BE2C (cell line): ENCODE results near the gene ZNF814.
"Not testable (repeated sequence)": the region's sequence is repeated elsewhere in the genome, so short reads cannot be mapped to it uniquely, and the experiment has no call there.

Source experiments
- DNase-seq: peaks from one replicate; pipeline ENCODE4 v3.0.0-alpha.2; 2020
- H3K27me3 ChIP-seq: fragments of 250-450 bp; sonication (Bioruptor Pico); 2 replicates; pipeline ENCODE4 v1.5.1; 2020; ENCODE audit warnings: mild to moderate bottlenecking
- H3K36me3 ChIP-seq: fragments of 250-450 bp; sonication (Bioruptor Pico); 2 replicates; pipeline ENCODE4 v1.5.1; 2020; ENCODE audit warnings: mild to moderate bottlenecking
- H3K4me1 ChIP-seq: fragments of 250-450 bp; sonication (Bioruptor Pico); 2 replicates; pipeline ENCODE4 v1.5.1; 2020
- H3K4me3 ChIP-seq: 2 replicates; pipeline ENCODE4 v1.5.1; 2011; ENCODE audit warnings: low read depth, low read length
- H3K9me3 ChIP-seq: fragments of 250-450 bp; sonication (Bioruptor Pico); 2 replicates; pipeline ENCODE4 v1.5.1; 2020
- CTCF ChIP-seq: IDR thresholded peaks from 2 replicates; pipeline ENCODE4 v1.5.1; 2012; ENCODE audit warnings: mild to moderate bottlenecking, low read depth, low read length

ZNF814 gene

GRCh38 chr19:57887195-57887941, 1.5 kb downstream of the ZNF814 start:
- no peaks in the 10 kb centered on the region; the same call in none of the 2 replicates for H3K9me3 ChIP-seq
- no peak for TF ChIP-seq CTCF
- DNase-seq: no peak
- H3K4me3 ChIP-seq: peak overlapping the region; percentile 99
- peaks cover 37% of the 10 kb centered on the region for H3K36me3 ChIP-seq
- H3K27me3 ChIP-seq: no peaks in the 10 kb centered on the region
- no peaks in the 10 kb centered on the region for H3K4me1 ChIP-seq

GRCh38 chr19:57886046-57886445, 2.8 kb downstream of the ZNF814 start:
- H3K36me3 ChIP-seq: peaks cover 37% of the 10 kb centered on the region
- no peaks in the 10 kb centered on the region; the same call in none of the 2 replicates for H3K9me3 ChIP-seq
- H3K4me3 ChIP-seq: no peak overlapping the region
- H3K27me3 ChIP-seq: no peaks in the 10 kb centered on the region
- no peaks in the 10 kb centered on the region for H3K4me1 ChIP-seq
- TF ChIP-seq CTCF: no peak
- DNase-seq: no peak

- H3K4me3 ChIP-seq, DNase-seq, H3K27me3 ChIP-seq, H3K4me1 ChIP-seq, H3K9me3 ChIP-seq: not testable (repeated sequence)
- H3K36me3 ChIP-seq: peaks cover 67% of the 10 kb centered on the region
Measured at GRCh38 chr19:57873883-57874799, 14.7 kb downstream of the ZNF814 start.

GRCh38 chr19:57872450-57872849, 16.4 kb downstream of the ZNF814 start:
- no peaks in the 10 kb centered on the region for H3K4me1 ChIP-seq
- peaks cover 1% of the 10 kb centered on the region; the same call in 1 of the 2 replicates for H3K9me3 ChIP-seq
- peaks cover 70% of the 10 kb centered on the region for H3K36me3 ChIP-seq
- DNase-seq: no peak
- H3K4me3 ChIP-seq: no peak overlapping the region
- no peaks in the 10 kb centered on the region for H3K27me3 ChIP-seq
- TF ChIP-seq CTCF: no peak

- H3K4me3 ChIP-seq: no peak overlapping the region
- H3K27me3 ChIP-seq: no peaks in the 10 kb centered on the region
- DNase-seq: no peak
- H3K4me1 ChIP-seq: no peaks in the 10 kb centered on the region
- H3K9me3 ChIP-seq: no peaks in the 10 kb centered on the region; the same call in 1 of the 2 replicates
- H3K36me3 ChIP-seq: peaks cover 69% of the 10 kb centered on the region
- no peak for TF ChIP-seq CTCF
Measured at GRCh38 chr19:57870225-57870624, 18.6 kb downstream of the ZNF814 start.

GRCh38 chr19:57869655-57870054, 19.2 kb downstream of the ZNF814 start:
- H3K9me3 ChIP-seq, H3K4me3 ChIP-seq, DNase-seq, H3K4me1 ChIP-seq, H3K27me3 ChIP-seq: not testable (repeated sequence)
- peaks cover 71% of the 10 kb centered on the region for H3K36me3 ChIP-seq
